Measurements from ENCODE around the gene PNPLA5. TPM values are rescaled to one million over a fixed set of nuclear protein-coding genes. Genes with fewer than 3 reads are reported as not detected.
A peak's percentile ranks its signal among the peaks of the same experiment; 100 is the strongest.

The PNPLA5 gene
- total and polyA plus RNA-seq, 2 donors (not counting 1 experiment from before 2014, with no cell fraction given): 0.33 TPM; not detected in 1

DNA sequence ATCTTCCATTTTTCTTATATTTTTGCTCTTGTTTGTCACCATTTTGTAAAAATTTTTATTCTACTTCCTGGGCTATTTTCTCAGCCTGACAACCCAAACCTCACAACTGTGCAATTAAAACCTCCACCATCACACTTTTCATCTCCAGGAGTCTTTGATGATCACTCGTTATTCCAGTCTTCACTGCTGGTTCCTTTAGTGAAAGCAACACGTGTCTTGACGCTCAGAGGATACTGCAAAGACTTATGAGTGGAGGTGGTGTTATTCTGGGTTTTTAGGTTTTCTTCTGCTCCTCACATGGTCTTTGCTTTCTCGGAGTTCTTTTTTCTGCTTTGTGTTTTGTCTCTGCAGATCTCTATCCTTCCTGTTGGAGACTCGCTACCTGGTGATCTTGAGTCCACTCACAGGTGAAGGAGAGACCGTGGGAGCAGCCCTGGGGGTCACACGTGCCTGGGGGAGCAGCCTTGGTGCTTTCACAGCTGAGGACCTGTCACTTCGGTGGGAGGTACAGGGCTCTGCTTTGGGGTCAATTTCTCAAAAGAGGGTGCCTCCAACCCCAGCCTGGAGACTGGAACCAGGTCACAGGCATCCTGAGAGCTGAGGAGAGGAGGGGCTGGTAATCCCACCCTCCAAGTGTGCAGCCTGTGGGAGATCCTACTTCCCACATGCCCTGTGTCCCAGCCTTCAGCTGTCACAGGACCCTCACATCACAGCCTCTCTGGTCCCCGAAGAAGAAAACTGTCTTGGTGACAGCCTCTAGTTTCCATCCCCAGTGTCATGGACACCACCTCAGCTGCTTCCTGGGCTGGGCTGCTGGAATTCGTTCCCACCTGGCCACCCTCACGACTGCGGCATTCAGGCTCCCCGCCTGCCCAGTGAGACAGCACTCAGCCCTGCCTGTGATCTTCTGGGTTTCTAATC lies 40.5 kb downstream of the PNPLA5 start:
- no peaks in the 10 kb centered on the region for H3K9me3 ChIP-seq (ENCODE audit: control insufficient read depth, insufficient read depth, low read depth, low read length)
- H3K4me2 ChIP-seq (ENCODE audit: extremely low read depth, insufficient read depth, low read length): no peak overlapping the region
- no peaks in the 10 kb centered on the region for H3K4me1 ChIP-seq (ENCODE audit: control insufficient read depth, extremely low read depth, insufficient read depth, low read length)
- H2AFZ ChIP-seq (ENCODE audit: low read length): no peak overlapping the region
- TF ChIP-seq, protein P1, sequence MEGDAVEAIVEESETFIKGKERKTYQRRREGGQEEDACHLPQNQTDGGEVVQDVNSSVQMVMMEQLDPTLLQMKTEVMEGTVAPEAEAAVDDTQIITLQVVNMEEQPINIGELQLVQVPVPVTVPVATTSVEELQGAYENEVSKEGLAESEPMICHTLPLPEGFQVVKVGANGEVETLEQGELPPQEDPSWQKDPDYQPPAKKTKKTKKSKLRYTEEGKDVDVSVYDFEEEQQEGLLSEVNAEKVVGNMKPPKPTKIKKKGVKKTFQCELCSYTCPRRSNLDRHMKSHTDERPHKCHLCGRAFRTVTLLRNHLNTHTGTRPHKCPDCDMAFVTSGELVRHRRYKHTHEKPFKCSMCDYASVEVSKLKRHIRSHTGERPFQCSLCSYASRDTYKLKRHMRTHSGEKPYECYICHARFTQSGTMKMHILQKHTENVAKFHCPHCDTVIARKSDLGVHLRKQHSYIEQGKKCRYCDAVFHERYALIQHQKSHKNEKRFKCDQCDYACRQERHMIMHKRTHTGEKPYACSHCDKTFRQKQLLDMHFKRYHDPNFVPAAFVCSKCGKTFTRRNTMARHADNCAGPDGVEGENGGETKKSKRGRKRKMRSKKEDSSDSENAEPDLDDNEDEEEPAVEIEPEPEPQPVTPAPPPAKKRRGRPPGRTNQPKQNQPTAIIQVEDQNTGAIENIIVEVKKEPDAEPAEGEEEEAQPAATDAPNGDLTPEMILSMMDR (conservative IDR thresholded peaks at IDR 0.05 in 1 of 2, IDR thresholded peaks at IDR 0.05 in 1 of 2; ENCODE audit: low read depth in 1 of 2, low read length in 2 of 2): no peak
- no peak for TF ChIP-seq EZH2 (IDR thresholded peaks at IDR 0.05; ENCODE audit: low read length, missing control alignments)
- H3K27ac ChIP-seq (ENCODE audit: insufficient read depth, low read length): no peak overlapping the region
- H3K9ac ChIP-seq (ENCODE audit: insufficient read depth, low read length): no peak overlapping the region
- no peaks in the 10 kb centered on the region for H3K36me3 ChIP-seq (ENCODE audit: control insufficient read depth, insufficient read depth, low read length)
- H3K79me2 ChIP-seq (ENCODE audit: control insufficient read depth, insufficient read depth, low read length): no peaks in the 10 kb centered on the region
- H4K20me1 ChIP-seq (ENCODE audit: control insufficient read depth, extremely low read depth, insufficient read depth, low read length): no peaks in the 10 kb centered on the region
- H3K4me3 ChIP-seq (replicated peaks in 1 of 4; ENCODE audit: control extremely low read depth in 1 of 4, insufficient read depth in 1 of 4, low read depth in 3 of 4, low read length in 4 of 4): no peak overlapping the region
- peaks cover 19% of the 10 kb centered on the region for H3K27me3 ChIP-seq (ENCODE audit: control insufficient read depth, insufficient read depth, low read length)
- no peak for DNase-seq (ENCODE audit: low read depth in 2 of 2)

- Histone ChIP-seq H3K27me3 (ENCODE audit: control insufficient read depth, insufficient read depth, low read length) (peaks cover 19% of the 10 kb centered on the region), H3K27ac (ENCODE audit: insufficient read depth, low read length) (no peak overlapping the region), H3K4me3 (replicated peaks in 1 of 4; ENCODE audit: control extremely low read depth in 1 of 4, insufficient read depth in 1 of 4, low read depth in 3 of 4, low read length in 4 of 4) (no peak overlapping the region), H2AFZ (ENCODE audit: low read length) (no peak overlapping the region), H3K79me2 (ENCODE audit: control insufficient read depth, insufficient read depth, low read length) (no peaks in the 10 kb centered on the region), H3K9ac (ENCODE audit: insufficient read depth, low read length) (no peak overlapping the region), H3K4me1 (ENCODE audit: control insufficient read depth, extremely low read depth, insufficient read depth, low read length) (no peaks in the 10 kb centered on the region), H3K9me3 (ENCODE audit: control insufficient read depth, insufficient read depth, low read depth, low read length) (no peaks in the 10 kb centered on the region), H3K4me2 (ENCODE audit: extremely low read depth, insufficient read depth, low read length) (no peak overlapping the region), H4K20me1 (ENCODE audit: control insufficient read depth, extremely low read depth, insufficient read depth, low read length) (no peaks in the 10 kb centered on the region), H3K36me3 (ENCODE audit: control insufficient read depth, insufficient read depth, low read length) (no peaks in the 10 kb centered on the region)
- DNase-seq (ENCODE audit: low read depth in 2 of 2): no peak
- TF ChIP-seq, protein P1 (conservative IDR thresholded peaks at IDR 0.05 in 1 of 2, IDR thresholded peaks at IDR 0.05 in 1 of 2; ENCODE audit: low read depth in 1 of 2, low read length in 2 of 2): no peak
- peak; percentile 62 for TF ChIP-seq EZH2 (IDR thresholded peaks at IDR 0.05; ENCODE audit: low read length, missing control alignments)
Observed at GRCh38 chr22:43850529-43850928, 41.3 kb downstream of the PNPLA5 start.

DNA sequence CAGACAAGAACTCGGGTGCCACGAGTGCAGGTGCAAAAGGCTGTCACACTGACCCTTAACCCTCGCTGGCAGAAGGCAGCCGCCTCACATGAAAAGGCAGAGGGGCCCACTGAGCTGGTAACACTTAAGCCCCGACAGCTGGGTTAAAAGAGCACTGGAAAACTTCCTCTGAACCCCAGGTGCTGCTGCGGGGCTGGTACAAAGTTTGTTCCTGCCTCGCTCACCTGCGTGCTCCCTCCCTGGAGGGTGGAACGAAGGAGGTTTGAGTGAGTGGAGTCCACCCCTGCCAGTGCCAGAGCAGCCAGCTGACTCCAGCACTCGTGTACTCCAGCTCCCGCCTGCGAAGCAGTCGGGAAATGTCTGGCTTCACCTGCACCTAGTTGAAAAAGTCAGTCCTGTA lies 42.1 kb downstream of the PNPLA5 start:
- TF ChIP-seq EZH2 (IDR thresholded peaks at IDR 0.05; ENCODE audit: low read length, missing control alignments): no peak
- TF ChIP-seq, protein P1 (conservative IDR thresholded peaks at IDR 0.05 in 1 of 2, IDR thresholded peaks at IDR 0.05 in 1 of 2; ENCODE audit: low read depth in 1 of 2, low read length in 2 of 2): no peak
- H3K9ac ChIP-seq (ENCODE audit: insufficient read depth, low read length): no peak overlapping the region
- H3K27ac ChIP-seq (ENCODE audit: insufficient read depth, low read length): no peak overlapping the region
- no peaks in the 10 kb centered on the region for H3K36me3 ChIP-seq (ENCODE audit: control insufficient read depth, insufficient read depth, low read length)
- no peak overlapping the region for H3K4me2 ChIP-seq (ENCODE audit: extremely low read depth, insufficient read depth, low read length)
- H3K4me3 ChIP-seq (replicated peaks in 1 of 4; ENCODE audit: control extremely low read depth in 1 of 4, insufficient read depth in 1 of 4, low read depth in 3 of 4, low read length in 4 of 4): no peak overlapping the region
- no peaks in the 10 kb centered on the region for H3K9me3 ChIP-seq (ENCODE audit: control insufficient read depth, insufficient read depth, low read depth, low read length)
- no peaks in the 10 kb centered on the region for H4K20me1 ChIP-seq (ENCODE audit: control insufficient read depth, extremely low read depth, insufficient read depth, low read length)
- H3K27me3 ChIP-seq (ENCODE audit: control insufficient read depth, insufficient read depth, low read length): peaks cover 19% of the 10 kb centered on the region
- no peaks in the 10 kb centered on the region for H3K79me2 ChIP-seq (ENCODE audit: control insufficient read depth, insufficient read depth, low read length)
- H3K4me1 ChIP-seq (ENCODE audit: control insufficient read depth, extremely low read depth, insufficient read depth, low read length): no peaks in the 10 kb centered on the region
- DNase-seq (ENCODE audit: low read depth in 2 of 2): no peak
- H2AFZ ChIP-seq (ENCODE audit: low read length): no peak overlapping the region

All from fibroblast of lung (primary cell).